Neutrophil (primary cell): Measurements from ENCODE around the gene CST4.

Experiments
- H3K27ac ChIP-seq: fragments of 200-600 bp; sonication (generic); 2 replicates; pipeline ENCODE4 v1.5.1; 2016; ENCODE audit warnings: mild to moderate bottlenecking, moderate library complexity
- H3K27me3 ChIP-seq: fragments of 200-600 bp; sonication (generic); 2 replicates; pipeline ENCODE4 v1.6.0; 2016; ENCODE audit warnings: mild to moderate bottlenecking
- H3K36me3 ChIP-seq: fragments of 200-600 bp; sonication (generic); 2 replicates; pipeline ENCODE4 v1.5.1; 2017
- H3K4me1 ChIP-seq, 2 experiments: fragments of 200-600 bp in 1 of 2; sonication (generic) in 1 of 2; 1 replicate in 1 of 2; 2 replicates in 1 of 2; pipeline versions ENCODE4 v1.5.1 to v1.6.1; 2013 to 2016; ENCODE audit warnings: low read depth in 1 of 2, low read length in 1 of 2, mild to moderate bottlenecking in 1 of 2, moderate library complexity in 1 of 2; ENCODE audit not compliant: control insufficient read depth in 1 of 2, insufficient read depth in 1 of 2
- H3K4me3 ChIP-seq, 2 experiments: fragments of 200-600 bp in 1 of 2; sonication (generic) in 1 of 2; 1 replicate in 1 of 2; 2 replicates in 1 of 2; pipeline ENCODE4 v1.5.1; 2013 to 2016; ENCODE audit warnings: low read depth in 1 of 2, low read length in 1 of 2, mild to moderate bottlenecking in 1 of 2, moderate library complexity in 1 of 2
- H3K9me3 ChIP-seq: fragments of 200-600 bp; sonication (generic); 2 replicates; pipeline ENCODE4 v1.5.1; 2016
- CTCF ChIP-seq: fragments of 200-600 bp; sonication (generic); IDR thresholded peaks from 2 replicates; pipeline ENCODE4 v1.5.1; 2016; ENCODE audit warnings: antibody characterized with exemption

The CST4 gene

DNA sequence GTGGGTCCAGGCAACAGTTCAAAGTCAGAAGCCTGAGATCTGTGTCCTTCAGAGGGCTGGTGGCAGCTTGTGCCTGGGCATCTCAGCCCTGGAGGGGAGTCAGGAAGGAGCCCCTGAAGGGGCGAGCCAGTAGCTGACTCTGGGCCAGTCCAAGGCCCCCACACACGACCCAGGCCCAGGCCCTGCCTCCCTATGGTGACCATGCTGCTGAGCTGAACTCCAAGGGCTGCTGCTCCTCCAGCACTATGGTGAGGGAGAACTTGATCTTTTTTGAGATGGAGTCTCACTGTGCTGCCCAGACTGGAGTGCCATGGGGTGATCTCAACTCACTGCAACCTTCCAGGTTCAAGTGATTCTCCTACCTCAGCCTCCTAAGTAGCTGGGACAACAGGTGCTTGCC lies 35.9 kb downstream of the CST4 start:
- Histone ChIP-seq H3K36me3 (no peaks in the 10 kb centered on the region), H3K4me3 (no peak overlapping the region), H3K27ac (no peak overlapping the region), H3K27me3 (no peaks in the 10 kb centered on the region), H3K9me3 (no peaks in the 10 kb centered on the region), H3K4me1 (peaks cover 20 to 32% of the 10 kb centered on the region in 2 experiments)
- TF ChIP-seq CTCF, result no peak

DNA sequence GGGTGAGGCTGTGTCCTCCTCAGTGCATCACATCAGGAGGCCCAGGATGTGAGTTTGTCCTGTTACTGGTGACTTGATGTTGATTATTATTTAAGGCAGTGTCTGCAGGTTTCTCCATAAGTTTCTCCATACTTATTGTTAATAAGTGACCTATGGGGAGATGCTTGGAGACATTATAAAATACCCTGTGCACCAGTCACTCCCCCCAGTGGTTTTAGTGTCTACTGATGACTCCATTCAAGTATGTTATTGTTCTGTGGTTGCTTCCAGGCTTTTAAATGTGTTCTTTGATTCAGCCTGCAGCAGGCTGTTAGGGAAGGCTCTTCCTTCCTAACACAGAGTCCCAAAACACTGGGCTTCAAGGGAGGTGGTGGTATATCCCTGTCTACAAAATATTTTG lies 36.5 kb downstream of the CST4 start:
- H3K27ac ChIP-seq, result no peak overlapping the region
- no peaks in the 10 kb centered on the region for H3K9me3 ChIP-seq
- TF ChIP-seq CTCF, result no peak
- no peaks in the 10 kb centered on the region for H3K36me3 ChIP-seq
- no peak overlapping the region for H3K4me3 ChIP-seq
- peaks cover 20 to 32% of the 10 kb centered on the region in 2 experiments for H3K4me1 ChIP-seq
- H3K27me3 ChIP-seq, result no peaks in the 10 kb centered on the region

DNA sequence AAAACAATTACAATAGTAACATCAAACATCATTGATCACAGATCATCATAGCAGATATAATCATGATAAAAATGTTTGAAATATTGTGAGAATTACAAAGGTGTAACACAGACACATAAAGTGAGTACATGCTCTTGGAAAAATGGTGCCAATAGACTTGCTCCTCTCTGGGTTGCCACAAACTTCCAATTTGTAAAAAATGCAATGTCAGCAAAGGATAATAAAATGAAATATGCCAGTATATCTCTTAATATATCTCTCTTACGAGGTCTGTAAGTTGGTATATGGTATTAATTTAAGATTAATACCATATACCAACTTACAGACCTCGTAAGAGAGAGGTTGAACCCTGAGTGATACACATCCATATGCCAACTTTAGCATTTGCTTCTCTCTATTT lies 37.7 kb downstream of the CST4 start:
- Histone ChIP-seq H3K9me3 (no peaks in the 10 kb centered on the region), H3K4me3 (no peak overlapping the region), H3K36me3 (no peaks in the 10 kb centered on the region), H3K27me3 (peaks cover 8% of the 10 kb centered on the region), H3K4me1 (peaks cover 15 to 21% of the 10 kb centered on the region in 2 experiments), H3K27ac (no peak overlapping the region)
- TF ChIP-seq CTCF, result no peak

DNA sequence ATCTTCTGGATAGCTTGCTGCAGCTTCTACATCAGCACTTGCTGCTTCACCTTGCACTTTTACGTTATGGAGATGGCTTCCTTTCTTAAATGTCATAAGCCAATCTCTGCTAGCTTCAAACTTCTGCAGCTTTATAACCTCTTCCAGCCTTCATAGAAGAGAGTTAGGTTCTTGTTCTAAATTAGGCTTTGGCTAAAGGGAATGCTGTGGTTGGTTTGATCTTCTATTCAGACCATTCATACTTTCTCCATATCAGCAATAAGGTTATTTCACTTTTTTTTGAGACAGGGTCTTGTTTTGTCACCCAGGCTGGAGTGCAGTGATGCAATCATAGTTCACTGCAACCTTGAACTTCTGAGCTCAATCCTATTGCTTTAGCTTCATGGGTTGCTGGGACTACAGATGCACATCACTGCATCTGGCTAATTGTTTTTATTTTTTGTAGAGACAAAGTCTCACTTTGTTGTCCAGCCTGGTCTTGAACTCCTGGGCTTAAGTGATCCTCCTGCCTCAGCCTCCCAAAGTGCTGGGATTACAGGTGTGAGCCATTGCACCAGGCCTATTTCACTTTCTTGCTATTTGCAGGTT lies 38.9 kb downstream of the CST4 start:
- no peaks in the 10 kb centered on the region for H3K36me3 ChIP-seq
- H3K4me1 ChIP-seq, result peaks cover 4 to 10% of the 10 kb centered on the region in 2 experiments
- H3K9me3 ChIP-seq, result no peaks in the 10 kb centered on the region
- H3K27me3 ChIP-seq, result peaks cover 9% of the 10 kb centered on the region
- no peak overlapping the region for H3K27ac ChIP-seq
- no peak overlapping the region for H3K4me3 ChIP-seq
- TF ChIP-seq CTCF, result no peak

DNA sequence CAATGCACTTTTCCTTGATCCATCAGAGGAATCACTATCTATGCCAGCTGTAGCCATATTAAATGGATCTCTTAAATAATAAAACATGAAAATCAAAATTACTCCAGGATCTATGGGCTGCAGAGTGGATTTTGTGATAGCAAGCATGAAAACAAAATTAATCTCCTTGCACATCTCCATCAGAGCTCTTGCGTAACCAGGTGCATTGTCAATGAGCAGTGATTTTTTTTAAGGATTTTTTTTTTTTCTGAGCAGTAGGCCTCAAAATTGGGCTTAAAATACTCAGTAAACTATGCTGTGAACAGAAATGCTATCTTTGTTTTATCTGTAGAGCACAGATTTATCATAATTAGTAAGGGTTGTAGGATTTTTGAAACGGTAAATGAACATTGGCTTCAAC lies 39.6 kb downstream of the CST4 start:
- Histone ChIP-seq H3K27me3 (peaks cover 9% of the 10 kb centered on the region), H3K4me1 (peaks cover 0 to 3% of the 10 kb centered on the region in 2 experiments), H3K9me3 (no peaks in the 10 kb centered on the region), H3K4me3 (no peak overlapping the region), H3K27ac (no peak overlapping the region), H3K36me3 (no peaks in the 10 kb centered on the region)
- TF ChIP-seq CTCF, result no peak
